A549 (cell line): ENCODE results near the gene SMIM38. TPM values are rescaled to one million over a fixed set of nuclear protein-coding genes. Genes with fewer than 3 reads are reported as not detected.

Source experiments
- ATAC-seq, 2 experiments: fragments of 200-7000 bp in 1 of 2; fragments of >200 bp in 1 of 2; cut with Nextera tagmentation in 1 of 2; cut with Tn5 transposase in 1 of 2; 3 replicates each; pipeline versions ENCODE4 v1.8.0 to v1.9.1; 2018 to 2020; ENCODE audit warnings: mild to moderate bottlenecking in 1 of 2, moderate library complexity in 1 of 2
- CTCF ChIA-PET: fragments of 300-600 bp; sonication (Branson Sonifier 250); formaldehyde crosslinking; extraction: SDS; loops from one replicate; lab custom pipeline; 2021; ENCODE audit warnings: antibody characterized with exemption, inconsistent platforms; lab: Yijun Ruan, JAX
- POLR2A ChIA-PET: fragments of 350-600 bp; formaldehyde crosslinking; extraction: SDS; loops from one replicate; lab custom pipeline; 2021; ENCODE audit warnings: antibody characterized with exemption, inconsistent platforms; lab: Yijun Ruan, JAX
- DNase-seq, 2 experiments: peaks; one replicate each; pipeline versions ENCODE4 v3.0.0 to v3.0.0-alpha.2; 2011 to 2016; ENCODE audit warnings: low read depth in 1 of 2, low spot score in 1 of 2
- FAIRE-seq: peaks from 2 replicates; lab custom pipeline; 2011; peaks lifted over from hg19 to GRCh38; lab: Jason Lieb, UNC
- H3K27ac ChIP-seq, 2 experiments: fragments of >200 bp; sonication (Bioruptor Twin); formaldehyde crosslinking; 3 replicates each; pipeline ENCODE4 v1.5.1; 2016 to 2017
- H3K4me1 ChIP-seq: fragments of >200 bp; sonication (Bioruptor Twin); formaldehyde crosslinking; 3 replicates; pipeline ENCODE4 v1.6.1; 2016
- H3K4me2 ChIP-seq: fragments of >200 bp; sonication (Bioruptor Twin); formaldehyde crosslinking; 3 replicates; pipeline ENCODE4 v1.6.1; 2016
- H3K4me3 ChIP-seq: fragments of >200 bp; sonication (Bioruptor Twin); formaldehyde crosslinking; 3 replicates; pipeline ENCODE4 v1.5.1; 2016
- H3K9me3 ChIP-seq: fragments of >200 bp; sonication (Bioruptor Twin); formaldehyde crosslinking; 3 replicates; pipeline ENCODE4 v1.6.1; 2016
- BHLHE40 ChIP-seq: IDR thresholded peaks from 2 replicates; pipeline ENCODE4 v1.6.1; 2012; ENCODE audit warnings: low read depth, low read length, inconsistent platforms
- CEBPB ChIP-seq, 2 experiments: fragments of >200 bp in 1 of 2; sonication (Bioruptor Twin) in 1 of 2; formaldehyde crosslinking in 1 of 2; IDR thresholded peaks; 2 replicates each; pipeline ENCODE4 v1.6.1; 2012 to 2016
- EP300 ChIP-seq, 2 experiments: fragments of >200 bp; sonication (Bioruptor Twin); formaldehyde crosslinking; IDR thresholded peaks; 2 replicates in 1 of 2; 3 replicates in 1 of 2; pipeline ENCODE4 v1.6.1; 2016 to 2017
- FOSB ChIP-seq: fragments of 250-450 bp; sonication (Bioruptor Pico); IDR thresholded peaks from 2 replicates; pipeline ENCODE4 v1.5.0; 2020; ENCODE audit warnings: mild to moderate bottlenecking, moderate library complexity
- FOSL2 ChIP-seq, 2 experiments: fragments of 450-650 bp in 1 of 2; fragments of >200 bp in 1 of 2; sonication (Bioruptor Twin) in 1 of 2; formaldehyde crosslinking; IDR thresholded peaks; 2 replicates each; pipeline versions ENCODE4 v1.5.0 to v1.6.1; 2016 to 2020; ENCODE audit warnings: mild to moderate bottlenecking in 1 of 2, moderate library complexity in 1 of 2
- FOXS1 ChIP-seq: fragments of 250-450 bp; sonication (Bioruptor Pico); IDR thresholded peaks from 2 replicates; pipeline ENCODE4 v1.5.0; 2020; ENCODE audit warnings: mild to moderate bottlenecking, moderate library complexity
- HEYL ChIP-seq: fragments of 250-450 bp; sonication (Bioruptor Pico); IDR thresholded peaks from 2 replicates; pipeline ENCODE4 v1.8.0; 2021; ENCODE audit warnings: mild to moderate bottlenecking, moderate library complexity
- HOXB13 ChIP-seq: fragments of 250-450 bp; sonication (Bioruptor Pico); IDR thresholded peaks from 2 replicates; pipeline ENCODE4 v1.5.0; 2020; ENCODE audit warnings: low read depth, mild to moderate bottlenecking, moderate library complexity
- JUN ChIP-seq, 2 experiments: fragments of >200 bp; sonication (Bioruptor Twin); formaldehyde crosslinking; IDR thresholded peaks; 2 replicates in 1 of 2; 3 replicates in 1 of 2; pipeline ENCODE4 v1.6.1; 2016 to 2017
- JUNB ChIP-seq: fragments of >200 bp; sonication (Bioruptor Twin); formaldehyde crosslinking; IDR thresholded peaks from 2 replicates; pipeline ENCODE4 v1.6.1; 2016
- POLR2AphosphoS2 ChIP-seq: conservative IDR thresholded peaks from 2 replicates; pipeline ENCODE4 v1.6.1; 2012; ENCODE audit warnings: low read length, improper control_type of control experiment, inconsistent platforms
- RCOR1 ChIP-seq: fragments of 150-350 bp; IDR thresholded peaks from 2 replicates; pipeline ENCODE4 v1.6.1; 2014; ENCODE audit warnings: antibody characterized with exemption, low read length, low read depth
- SMC3 ChIP-seq: fragments of >200 bp; sonication (Bioruptor Twin); formaldehyde crosslinking; IDR thresholded peaks from 3 replicates; pipeline ENCODE4 v1.6.1; 2018; ENCODE audit warnings: inconsistent platforms
- TFCP2L1 ChIP-seq: fragments of 250-450 bp; sonication (Bioruptor Pico); IDR thresholded peaks from 2 replicates; pipeline ENCODE4 v1.5.0; 2021; ENCODE audit warnings: mild to moderate bottlenecking
- ZC3H11A ChIP-seq: fragments of 450-650 bp; IDR thresholded peaks from 2 replicates; pipeline ENCODE4 v1.6.1; 2014; ENCODE audit warnings: antibody characterized with exemption, mild to moderate bottlenecking
- ZFP36 ChIP-seq: fragments of 450-650 bp; IDR thresholded peaks from 2 replicates; pipeline ENCODE4 v1.6.1; 2014; ENCODE audit warnings: borderline replicate concordance; ENCODE audit not compliant: partially characterized antibody
- ZSCAN20 ChIP-seq: fragments of 250-450 bp; sonication (Bioruptor Pico); IDR thresholded peaks from 2 replicates; pipeline ENCODE4 v1.8.0; 2022; ENCODE audit warnings: mild to moderate bottlenecking, moderate library complexity
- WGBS: methylation state at CpG from one replicate; pipeline ENCODE4 v1.1.6; 2017; ENCODE audit errors: missing lambda C conversion rate; 5-methylcytosine and 5-hydroxymethylcytosine counted together
- polyA plus RNA-seq, 4 experiments: library from polyadenylated mRNA; depleted of rRNA in 3 of 4; stranded (reverse); fragments of >200 nt; fragmentation: RNase III in 1 of 4; extraction: RNeasy Plus Mini Kit Qiagen cat#74134 plus additional on column Dnase treatment in 1 of 4; gene quantifications; 2 replicates in 3 of 4; 3 replicates in 1 of 4; pipeline ENCODE4 v1.2.3, GENCODE V29; 2011 to 2017
- TF ChIP-seq, protein P1 (sequence below): fragments of 450-650 bp; IDR thresholded peaks from 2 replicates; pipeline ENCODE4 v1.6.1; 2014; ENCODE audit warnings: antibody characterized with exemption
- TF ChIP-seq, protein P2 (sequence below): fragments of >200 bp; sonication (Bioruptor Twin); formaldehyde crosslinking; IDR thresholded peaks from 2 replicates; pipeline ENCODE4 v1.6.1; 2016
- TF ChIP-seq, protein P3 (sequence below): IDR thresholded peaks from 2 replicates; pipeline ENCODE4 v1.6.1; 2012
- TF ChIP-seq, protein P4 (sequence below): fragments of >200 bp; sonication (Bioruptor Twin); formaldehyde crosslinking; IDR thresholded peaks from 3 replicates; pipeline ENCODE4 v1.5.1; 2016

SMIM38 gene
- polyA plus RNA-seq, 2 of the 4 experiments (the other 2 are of a cell fraction): 0.05 to 0.08 TPM

DNA sequence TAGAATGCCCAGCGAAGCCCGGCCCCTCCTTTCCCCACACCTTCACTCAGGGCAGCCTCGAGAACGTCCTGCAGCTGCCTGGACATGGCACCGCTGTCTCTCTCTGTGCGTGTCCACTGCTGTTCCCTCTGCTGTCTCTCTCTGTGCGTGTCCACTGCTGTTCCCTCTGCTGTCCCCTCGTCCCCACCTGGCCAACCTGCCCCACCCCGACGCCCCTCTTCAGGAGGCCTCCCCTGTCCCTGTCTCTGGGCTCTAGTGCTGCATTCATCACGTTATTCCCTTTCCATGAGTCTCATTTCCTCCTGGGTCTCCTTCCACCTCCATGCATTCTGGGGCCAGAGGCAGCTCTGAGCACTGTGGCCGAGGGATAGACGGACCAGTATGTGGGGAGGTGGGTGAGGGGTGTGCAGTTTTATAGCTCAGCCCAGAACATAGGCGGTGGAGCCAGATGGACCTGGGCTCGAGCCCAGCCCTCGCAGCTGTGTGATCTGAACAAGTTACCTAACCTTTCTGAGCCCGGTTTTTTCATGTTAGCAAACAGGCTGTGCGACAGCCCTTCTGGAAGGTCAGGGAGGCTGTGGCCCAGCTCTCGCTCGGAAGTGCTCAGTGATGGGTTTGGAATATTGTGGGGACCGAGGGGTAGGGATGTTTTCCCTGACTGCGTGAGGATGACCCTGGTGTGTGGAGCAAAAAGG, 41.9 kb upstream of the SMIM38 start:
- no peak overlapping the region for H3K4me3 ChIP-seq
- H3K27ac ChIP-seq: peak overlapping the region; percentile 65 to 74; a peak in 4 of 6 replicates
- no peak for ATAC-seq
- peaks cover 17% of the 10 kb centered on the region for H3K4me1 ChIP-seq
- POLR2A ChIA-PET: no interaction called here
- WGBS: 85% methylated on average over 21 of the region's 22 CpGs
- no peak for DNase-seq
- H3K4me2 ChIP-seq: no peak overlapping the region
- no peak for FAIRE-seq
- no peak for TF ChIP-seq FOXS1 (CRISPR knock-in tag)
- TF ChIP-seq HOXB13 (CRISPR knock-in tag): no peak
- no peak for TF ChIP-seq EP300 (IDR thresholded peaks at IDR 0.05)
- TF ChIP-seq FOSL2 (IDR thresholded peaks at IDR 0.05): no peak
- TF ChIP-seq FOSL2 (CRISPR knock-in tag; IDR thresholded peaks at IDR 0.05): no peak
- no peak for TF ChIP-seq CEBPB (IDR thresholded peaks at IDR 0.05)
- no peak for TF ChIP-seq BHLHE40
- TF ChIP-seq RCOR1: no peak
- no peak for TF ChIP-seq SMC3
- TF ChIP-seq, protein P1, sequence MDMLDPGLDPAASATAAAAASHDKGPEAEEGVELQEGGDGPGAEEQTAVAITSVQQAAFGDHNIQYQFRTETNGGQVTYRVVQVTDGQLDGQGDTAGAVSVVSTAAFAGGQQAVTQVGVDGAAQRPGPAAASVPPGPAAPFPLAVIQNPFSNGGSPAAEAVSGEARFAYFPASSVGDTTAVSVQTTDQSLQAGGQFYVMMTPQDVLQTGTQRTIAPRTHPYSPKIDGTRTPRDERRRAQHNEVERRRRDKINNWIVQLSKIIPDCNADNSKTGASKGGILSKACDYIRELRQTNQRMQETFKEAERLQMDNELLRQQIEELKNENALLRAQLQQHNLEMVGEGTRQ: no peak
- TF ChIP-seq TFCP2L1 (CRISPR knock-in tag): no peak
- TF ChIP-seq, protein P2, sequence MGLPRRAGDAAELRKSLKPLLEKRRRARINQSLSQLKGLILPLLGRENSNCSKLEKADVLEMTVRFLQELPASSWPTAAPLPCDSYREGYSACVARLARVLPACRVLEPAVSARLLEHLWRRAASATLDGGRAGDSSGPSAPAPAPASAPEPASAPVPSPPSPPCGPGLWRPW: no peak
- TF ChIP-seq HEYL: no peak
- no peak for TF ChIP-seq ZSCAN20 (CRISPR knock-in tag)
- CTCF ChIA-PET: interaction anchor here (0.6 to 7.2 kb wide), 7 partner anchors 9 to 557 kb away, joined by 3 to 41 read pairs (median 7); no protein-coding TSS in a partner anchor
- peaks cover under 1% of the 10 kb centered on the region; the same call in 1 of the 3 replicates for H3K9me3 ChIP-seq

DNA sequence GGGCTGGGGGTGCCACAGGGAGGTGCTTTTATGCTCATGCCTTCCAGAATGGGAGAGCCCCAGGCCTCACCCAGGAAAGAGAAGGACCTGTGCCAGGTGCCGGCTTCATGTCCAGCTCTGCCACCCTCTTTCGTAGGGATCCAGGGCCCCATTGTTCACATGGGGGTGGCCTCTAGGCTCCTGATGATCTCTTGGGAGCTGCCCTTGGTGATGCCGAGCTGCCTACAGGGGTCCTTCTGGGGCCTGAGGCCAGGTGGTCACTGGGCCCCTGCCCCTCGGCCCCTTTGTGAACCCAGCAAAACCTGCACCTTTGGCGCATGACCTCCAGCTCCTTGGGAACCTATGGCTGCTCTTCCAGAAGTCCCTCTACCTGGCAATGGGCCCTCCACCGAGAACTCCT, 41.4 kb upstream of the SMIM38 start:
- H3K4me1 ChIP-seq: peaks cover 17% of the 10 kb centered on the region
- no peak for DNase-seq
- H3K4me3 ChIP-seq: no peak overlapping the region
- peak overlapping the region; percentile 65 to 74; a peak in 4 of 6 replicates for H3K27ac ChIP-seq
- ChIA-PET CTCF (interaction anchor here (1.1 to 7.2 kb wide), 7 partner anchors 10 to 569 kb away, joined by 3 to 41 read pairs (median 7); no protein-coding TSS in a partner anchor), POLR2A (interaction anchor here (0.6 kb wide), 1 partner anchor 54 kb away, joined by 3 read pairs; no protein-coding TSS in a partner anchor)
- FAIRE-seq: no peak
- no peak; a peak in 1 of 6 replicates for ATAC-seq
- 89% methylated on average over 6 of the region's 6 CpGs for WGBS
- peaks cover 6% of the 10 kb centered on the region; the same call in 1 of the 3 replicates for H3K9me3 ChIP-seq
- H3K4me2 ChIP-seq: no peak overlapping the region
- TF ChIP-seq ZFP36 (no peak), ZSCAN20 (CRISPR knock-in tag) (no peak), JUN (IDR thresholded peaks at IDR 0.05) (no peak), FOSB (CRISPR knock-in tag) (no peak), JUNB (no peak), POLR2AphosphoS2 (no peak), ZC3H11A (no peak), FOXS1 (CRISPR knock-in tag) (no peak)
- TF ChIP-seq, protein P3, sequence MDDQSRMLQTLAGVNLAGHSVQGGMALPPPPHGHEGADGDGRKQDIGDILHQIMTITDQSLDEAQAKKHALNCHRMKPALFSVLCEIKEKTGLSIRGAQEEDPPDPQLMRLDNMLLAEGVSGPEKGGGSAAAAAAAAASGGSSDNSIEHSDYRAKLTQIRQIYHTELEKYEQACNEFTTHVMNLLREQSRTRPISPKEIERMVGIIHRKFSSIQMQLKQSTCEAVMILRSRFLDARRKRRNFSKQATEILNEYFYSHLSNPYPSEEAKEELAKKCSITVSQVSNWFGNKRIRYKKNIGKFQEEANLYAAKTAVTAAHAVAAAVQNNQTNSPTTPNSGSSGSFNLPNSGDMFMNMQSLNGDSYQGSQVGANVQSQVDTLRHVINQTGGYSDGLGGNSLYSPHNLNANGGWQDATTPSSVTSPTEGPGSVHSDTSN: no peak
- TF ChIP-seq, protein P4, sequence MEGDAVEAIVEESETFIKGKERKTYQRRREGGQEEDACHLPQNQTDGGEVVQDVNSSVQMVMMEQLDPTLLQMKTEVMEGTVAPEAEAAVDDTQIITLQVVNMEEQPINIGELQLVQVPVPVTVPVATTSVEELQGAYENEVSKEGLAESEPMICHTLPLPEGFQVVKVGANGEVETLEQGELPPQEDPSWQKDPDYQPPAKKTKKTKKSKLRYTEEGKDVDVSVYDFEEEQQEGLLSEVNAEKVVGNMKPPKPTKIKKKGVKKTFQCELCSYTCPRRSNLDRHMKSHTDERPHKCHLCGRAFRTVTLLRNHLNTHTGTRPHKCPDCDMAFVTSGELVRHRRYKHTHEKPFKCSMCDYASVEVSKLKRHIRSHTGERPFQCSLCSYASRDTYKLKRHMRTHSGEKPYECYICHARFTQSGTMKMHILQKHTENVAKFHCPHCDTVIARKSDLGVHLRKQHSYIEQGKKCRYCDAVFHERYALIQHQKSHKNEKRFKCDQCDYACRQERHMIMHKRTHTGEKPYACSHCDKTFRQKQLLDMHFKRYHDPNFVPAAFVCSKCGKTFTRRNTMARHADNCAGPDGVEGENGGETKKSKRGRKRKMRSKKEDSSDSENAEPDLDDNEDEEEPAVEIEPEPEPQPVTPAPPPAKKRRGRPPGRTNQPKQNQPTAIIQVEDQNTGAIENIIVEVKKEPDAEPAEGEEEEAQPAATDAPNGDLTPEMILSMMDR: no peak
